ENCODE data around the gene GSX1. TPM values are rescaled to one million over a fixed set of nuclear protein-coding genes. Genes with fewer than 3 reads are reported as not detected.

GSX1 gene
- polyA plus RNA-seq, 4 donors: not detected

DNA sequence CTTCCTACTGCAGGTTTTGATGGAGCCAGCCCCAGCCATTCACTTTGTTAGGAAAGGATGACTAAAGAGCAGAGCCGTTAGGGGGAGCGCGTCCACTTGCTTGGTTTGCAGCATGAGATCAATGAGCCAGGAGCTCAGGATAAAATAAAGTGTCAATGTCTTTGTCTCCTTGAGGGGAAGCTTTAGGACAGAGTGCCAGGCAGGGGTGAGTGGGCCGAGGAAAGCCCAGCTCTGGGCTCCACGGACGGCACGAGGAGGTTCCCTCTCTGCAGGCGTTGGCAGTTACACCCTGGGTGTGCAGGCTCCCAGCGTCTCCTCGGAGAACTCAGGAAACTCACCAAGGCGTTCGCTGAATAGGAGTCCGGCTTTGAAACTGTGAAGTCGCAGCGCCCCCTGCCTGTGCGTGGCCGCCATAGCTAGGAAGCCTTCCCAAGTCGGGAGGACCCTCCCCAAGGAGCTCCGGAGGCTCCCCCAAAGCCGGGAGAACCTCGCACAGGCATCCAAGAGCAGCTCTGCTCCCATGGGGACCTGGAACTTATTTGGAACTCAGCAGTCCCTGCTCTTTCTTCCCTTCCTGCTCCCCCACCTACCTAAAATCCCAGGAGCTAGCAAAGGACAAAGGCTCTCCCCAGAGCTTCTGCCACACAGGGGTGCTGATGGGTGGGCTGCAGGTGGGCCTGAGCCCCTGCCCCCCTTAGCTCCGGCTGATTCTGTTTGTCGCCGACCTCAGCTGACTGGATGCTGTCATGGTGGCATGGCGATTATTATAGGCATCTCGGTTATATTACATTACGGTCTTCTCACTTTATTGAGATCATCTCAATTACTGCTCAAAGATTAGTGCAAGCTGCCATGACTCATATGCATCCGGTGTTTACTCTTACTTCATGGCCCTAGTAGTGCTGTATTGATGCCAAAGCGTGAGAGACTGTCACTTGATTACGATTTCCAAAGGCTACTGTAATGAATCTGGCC, 34.4 kb downstream of the GSX1 start:
- DNase-seq (ENCODE audit: low read depth in 4 of 4, low spot score in 2 of 4): peak; percentile 64 to 81 (median 71)

DNA sequence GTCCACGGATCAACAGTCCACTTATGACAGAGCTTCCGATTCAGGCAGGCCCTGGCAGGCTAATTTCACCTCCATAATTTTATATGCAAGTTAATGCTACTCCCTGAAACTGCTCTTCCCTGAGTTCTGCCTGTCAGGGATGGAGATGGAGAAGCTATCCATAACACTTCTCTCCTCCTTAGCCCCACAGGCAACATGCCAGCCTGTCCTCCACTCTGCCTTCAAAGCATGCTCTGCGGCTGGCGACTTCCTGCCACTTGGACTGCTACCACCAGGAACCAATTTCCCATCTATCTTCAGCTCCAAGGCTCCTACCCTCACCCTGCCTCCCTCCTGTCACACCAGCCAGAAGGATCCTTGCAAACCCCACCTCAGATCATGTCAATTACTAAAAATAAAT, 35.4 kb downstream of the GSX1 start:
- no peak for DNase-seq (ENCODE audit: low read depth in 4 of 4, low spot score in 2 of 4)

DNA sequence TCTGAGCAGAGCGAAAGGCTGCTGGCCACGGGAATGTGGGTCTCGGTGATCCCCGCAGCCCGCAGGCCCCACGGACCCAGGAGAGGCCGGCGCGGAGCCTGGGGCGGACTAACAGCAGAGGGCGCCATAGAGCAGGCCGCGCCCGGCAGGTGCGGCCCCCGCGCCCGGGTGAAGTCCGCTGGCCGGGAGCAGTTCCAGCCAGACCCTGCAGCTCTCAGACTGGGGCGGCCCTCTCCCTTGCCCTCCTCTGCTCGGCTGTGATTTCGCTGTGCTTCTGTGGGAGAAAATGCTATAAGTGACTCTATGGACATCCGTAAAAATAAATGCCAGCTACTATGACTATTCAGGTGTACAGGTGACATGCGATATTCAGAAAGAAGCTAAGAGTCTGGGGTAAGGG, 37.7 kb downstream of the GSX1 start:
- peak in 1 of 4 donors; percentile 34 for DNase-seq (ENCODE audit: low read depth in 4 of 4, low spot score in 2 of 4)

DNA sequence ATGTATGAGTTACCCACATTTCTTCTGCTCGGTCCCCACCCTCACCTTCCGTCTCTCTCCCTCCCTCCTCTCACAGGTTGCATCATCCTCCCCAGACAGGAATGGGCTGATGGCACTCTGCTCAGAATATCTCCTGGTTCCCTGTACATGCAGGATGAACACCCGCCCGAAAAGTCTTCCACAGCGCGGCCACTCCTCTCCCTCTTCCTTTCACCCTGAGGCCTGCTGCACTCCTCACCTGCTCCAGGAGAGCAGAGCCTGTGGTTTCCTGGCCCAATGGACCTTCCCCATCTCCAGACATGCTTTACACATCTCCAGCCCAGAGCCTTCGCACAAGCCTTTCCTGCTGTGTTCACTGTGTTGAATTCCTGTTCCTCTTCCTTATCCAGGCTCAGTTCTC, 40.9 kb downstream of the GSX1 start:
- DNase-seq (ENCODE audit: low read depth in 4 of 4, low spot score in 2 of 4): no peak

DNA sequence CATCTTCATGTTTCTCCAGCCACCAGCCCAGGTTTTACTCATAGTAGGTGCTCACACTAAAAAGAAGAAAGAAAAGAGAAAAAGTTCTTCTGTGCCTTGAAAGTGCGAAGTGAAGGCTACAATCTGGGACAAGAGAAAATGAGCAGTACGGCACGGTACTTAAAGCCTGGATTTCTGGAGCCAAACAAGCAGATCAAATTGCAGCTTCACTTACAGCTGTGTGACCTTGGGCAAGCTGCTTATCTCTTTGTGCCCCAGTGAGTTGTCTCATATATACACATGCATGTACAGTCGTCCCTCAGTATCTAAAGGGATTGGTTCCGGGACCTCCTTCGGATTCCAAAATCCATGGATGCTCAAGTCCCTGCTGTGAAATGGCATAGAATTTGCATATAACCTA, 41.8 kb downstream of the GSX1 start:
- no peak for DNase-seq (ENCODE audit: low read depth in 4 of 4, low spot score in 2 of 4)

DNA sequence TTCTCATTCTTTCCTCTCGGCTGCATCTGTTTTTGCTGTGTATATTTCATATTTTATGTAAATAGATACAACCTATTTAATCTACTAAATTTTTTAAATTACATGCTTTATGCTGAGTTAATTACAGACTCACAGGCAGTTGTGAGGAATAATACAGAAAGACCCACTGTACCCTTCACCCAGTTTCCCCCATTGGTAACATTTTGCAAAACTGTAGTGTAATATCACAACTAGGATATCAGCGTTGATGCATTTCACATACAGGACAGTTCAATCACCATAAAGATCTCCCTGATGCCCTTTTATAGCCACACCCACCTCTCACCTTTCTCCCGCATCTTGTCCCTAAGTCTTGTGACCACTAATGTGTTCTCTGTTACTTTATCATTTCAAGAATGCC, 43.5 kb downstream of the GSX1 start:
- DNase-seq (ENCODE audit: low read depth in 4 of 4, low spot score in 2 of 4): no peak

DNA sequence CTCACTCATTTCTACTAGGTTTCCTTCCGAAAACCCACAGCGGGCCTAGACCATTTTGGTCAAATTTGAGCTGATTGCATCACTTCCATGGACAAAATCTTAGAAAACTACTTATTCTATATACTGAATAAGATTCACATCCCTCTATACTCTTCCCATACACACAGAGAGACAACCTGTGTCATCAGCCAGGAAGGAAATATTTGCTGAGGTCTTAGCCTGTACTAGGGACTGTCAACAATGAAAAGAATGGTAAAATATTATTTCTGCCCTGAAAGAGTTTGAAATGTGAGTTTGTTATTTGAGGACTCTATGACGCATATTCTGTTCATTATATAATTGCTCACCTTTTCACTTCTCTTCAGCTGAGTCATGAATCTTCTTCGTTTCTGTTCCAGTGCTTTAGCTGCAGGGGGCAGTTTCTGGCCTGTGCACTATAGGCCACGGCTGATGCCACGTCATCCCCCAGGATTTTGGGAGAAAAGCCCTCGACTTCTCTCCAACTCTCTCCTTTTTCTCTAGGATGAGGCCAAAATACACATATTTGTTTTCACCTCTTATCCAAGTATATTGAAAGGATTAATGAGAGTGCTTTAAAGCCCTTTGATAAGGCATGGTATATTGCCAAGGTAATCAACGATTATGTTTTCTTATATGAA, 47.7 kb downstream of the GSX1 start:
- no peak for DNase-seq (ENCODE audit: low read depth in 4 of 4, low spot score in 2 of 4)

DNA sequence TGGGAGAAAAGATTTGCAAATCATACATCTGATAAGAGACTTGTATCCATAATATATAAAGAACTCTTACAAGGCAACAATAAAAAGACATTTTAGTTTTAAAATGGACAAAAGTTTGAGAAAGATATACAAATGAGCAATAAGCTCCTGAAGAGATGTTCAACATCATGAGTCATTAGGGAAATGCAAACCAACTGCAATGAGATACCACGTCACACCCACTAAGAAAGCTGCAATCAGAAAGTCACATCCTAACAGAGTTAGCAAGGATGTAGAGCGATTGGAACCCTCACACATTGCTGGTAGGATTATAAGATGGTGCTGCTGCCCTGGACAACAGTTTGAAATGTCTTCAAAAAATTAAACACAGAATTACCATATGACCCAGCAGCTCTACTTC, 50.3 kb downstream of the GSX1 start:
- no peak for DNase-seq (ENCODE audit: low read depth in 4 of 4, low spot score in 2 of 4)

Other genes with a start within 250 kb of the GSX1 start
- gene LNX2, start 172.0 kb upstream of the GSX1 start, polyA plus RNA-seq (ENCODE audit: insufficient read length in 4 of 4): 10 to 100 TPM; 11.2 to 13.5 (median 12.0) TPM
- gene POLR1D, start 170.6 kb upstream of the GSX1 start, polyA plus RNA-seq (ENCODE audit: insufficient read length in 4 of 4): 100 to 1,000 TPM; 111 to 156 (median 134) TPM
- gene PDX1, start 127.5 kb downstream of the GSX1 start, polyA plus RNA-seq (ENCODE audit: insufficient read length in 4 of 4): not detected
- gene CDX2, start 176.8 kb downstream of the GSX1 start, polyA plus RNA-seq (ENCODE audit: insufficient read length in 4 of 4): not detected
- gene URAD, start 196.2 kb downstream of the GSX1 start, polyA plus RNA-seq (ENCODE audit: insufficient read length in 4 of 4): not detected

All from left renal cortex interstitium (tissue), 4 donors.